IMR-90 (cell line): ENCODE data around the gene VSX2. TPM values are rescaled to one million over a fixed set of nuclear protein-coding genes. Genes with fewer than 3 reads are reported as not detected.

Source experiments
- ATAC-seq: fragments of 200-7000 bp; cut with Tn5 transposase; 2 replicates; pipeline ENCODE4 v1.9.1; 2020; ENCODE audit warnings: low read depth, mild to moderate bottlenecking, moderate library complexity
- BruUV-seq: library from RNA; stranded (reverse); fragments of 400-500 nt; replicated peaks from 2 replicates; lab custom pipeline; 2021; lab: Mats Ljungman, UMichigan
- CTCF ChIA-PET: fragments of 300-600 bp; formaldehyde crosslinking; extraction: SDS; loops from one replicate; lab custom pipeline; 2021; ENCODE audit warnings: antibody characterized with exemption; lab: Yijun Ruan, JAX
- POLR2A ChIA-PET: fragments of 300-600 bp; sonication (Branson Sonifier 250); formaldehyde crosslinking; loops from one replicate; lab custom pipeline; 2022; ENCODE audit warnings: antibody characterized with exemption; ENCODE audit not compliant: unreplicated experiment; lab: Charles Lee
- DNase-seq: peaks from one replicate; pipeline ENCODE4 v3.0.0; 2013
- H2AFZ ChIP-seq: replicated peaks from 2 replicates; pipeline ENCODE3; 2013; ENCODE audit warnings: low read length, mild to moderate bottlenecking; ENCODE audit not compliant: poor library complexity
- H2AK5ac ChIP-seq: 2 replicates; pipeline ENCODE4 v1.6.1; 2013; ENCODE audit warnings: low read depth, low read length, inconsistent platforms
- H2AK9ac ChIP-seq: replicated peaks from 2 replicates; pipeline ENCODE3; 2013; ENCODE audit warnings: mild to moderate bottlenecking, low read depth, low read length, moderate library complexity; ENCODE audit not compliant: poor library complexity
- H2BK120ac ChIP-seq: 2 replicates; pipeline ENCODE4 v1.6.1; 2013; ENCODE audit warnings: low read depth, low read length, inconsistent platforms
- H2BK15ac ChIP-seq: 3 replicates; pipeline ENCODE4 v1.6.1; 2013; ENCODE audit warnings: low read depth, low read length, inconsistent platforms
- H2BK20ac ChIP-seq: 2 replicates; pipeline ENCODE4 v1.6.1; 2013; ENCODE audit warnings: low read depth, mild to moderate bottlenecking, inconsistent platforms, low read length, moderate library complexity
- H2BK5ac ChIP-seq: 2 replicates; pipeline ENCODE4 v1.6.1; 2013; ENCODE audit warnings: mild to moderate bottlenecking, low read depth, low read length, inconsistent platforms; ENCODE audit not compliant: poor library complexity, severe bottlenecking
- H3K14ac ChIP-seq: replicated peaks from 2 replicates; pipeline ENCODE4 v1.6.1; 2013; ENCODE audit warnings: low read depth, low read length, inconsistent platforms
- H3K18ac ChIP-seq: 2 replicates; pipeline ENCODE4 v1.6.1; 2013; ENCODE audit warnings: low read depth, low read length, control low read depth
- H3K23ac ChIP-seq: 2 replicates; pipeline ENCODE4 v1.6.1; 2013; ENCODE audit warnings: low read depth, low read length, inconsistent platforms
- H3K27ac ChIP-seq: 2 replicates; pipeline ENCODE4 v1.5.1; 2013; ENCODE audit warnings: mild to moderate bottlenecking, control low read depth, low read length; ENCODE audit not compliant: insufficient read depth
- H3K27me3 ChIP-seq: 2 replicates; pipeline ENCODE4 v1.6.1; 2013; ENCODE audit warnings: low read length; ENCODE audit not compliant: control insufficient read depth, insufficient read depth
- H3K36me3 ChIP-seq: 2 replicates; pipeline ENCODE4 v1.6.1; 2013; ENCODE audit warnings: low read length, mixed read lengths; ENCODE audit not compliant: control insufficient read depth, insufficient read depth
- H3K4ac ChIP-seq: 2 replicates; pipeline ENCODE4 v1.6.1; 2013; ENCODE audit warnings: low read depth, low read length, inconsistent platforms
- H3K4me1 ChIP-seq: 2 replicates; pipeline ENCODE4 v1.6.1; 2013; ENCODE audit warnings: low read length, mixed read lengths; ENCODE audit not compliant: control insufficient read depth, insufficient read depth
- H3K4me2 ChIP-seq: 2 replicates; pipeline ENCODE4 v1.6.1; 2013; ENCODE audit warnings: low read depth, mild to moderate bottlenecking, control low read depth, low read length, moderate library complexity
- H3K4me3 ChIP-seq: 2 replicates; pipeline ENCODE4 v1.5.1; 2013; ENCODE audit warnings: low read depth, mild to moderate bottlenecking, control low read depth, low read length, moderate library complexity; ENCODE audit not compliant: insufficient read depth
- H3K56ac ChIP-seq: 2 replicates; pipeline ENCODE4 v1.6.1; 2013; ENCODE audit warnings: low read length, inconsistent platforms; ENCODE audit not compliant: insufficient read depth; ENCODE audit errors: extremely low read depth
- H3K79me1 ChIP-seq, 2 experiments: 2 replicates each; pipeline ENCODE4 v1.6.1; 2013; ENCODE audit warnings: low read length in 2 of 2, inconsistent platforms in 1 of 2, low read depth in 1 of 2
- H3K9ac ChIP-seq: 2 replicates; pipeline ENCODE4 v1.6.1; 2013; ENCODE audit warnings: low read depth, low read length, control low read depth
- H3K9me1 ChIP-seq: 2 replicates; pipeline ENCODE4 v1.6.1; 2013; ENCODE audit warnings: low read length, inconsistent platforms; ENCODE audit not compliant: insufficient read depth
- H3K9me3 ChIP-seq: 2 replicates; pipeline ENCODE4 v1.6.1; 2013; ENCODE audit warnings: low read length; ENCODE audit not compliant: control insufficient read depth, insufficient read depth
- H4K20me1 ChIP-seq: 2 replicates; pipeline ENCODE4 v1.6.1; 2013; ENCODE audit warnings: low read length, inconsistent platforms; ENCODE audit not compliant: insufficient read depth
- H4K5ac ChIP-seq: 2 replicates; pipeline ENCODE4 v1.6.1; 2013; ENCODE audit warnings: mild to moderate bottlenecking, low read depth, low read length, control low read depth
- H4K8ac ChIP-seq, 2 experiments: 2 replicates each; pipeline ENCODE4 v1.6.1; 2013; ENCODE audit warnings: low read depth in 2 of 2, low read length in 2 of 2, control low read depth in 1 of 2, inconsistent platforms in 1 of 2
- H4K91ac ChIP-seq: 2 replicates; pipeline ENCODE4 v1.6.1; 2013; ENCODE audit warnings: low read depth, low read length, inconsistent platforms; ENCODE audit not compliant: insufficient read depth
- CEBPB ChIP-seq: IDR thresholded peaks from 2 replicates; pipeline ENCODE4 v1.6.1; 2012; ENCODE audit warnings: low read depth, low read length, improper control_type of control experiment
- MAFK ChIP-seq: IDR thresholded peaks from 2 replicates; pipeline ENCODE4 v1.6.1; 2012; ENCODE audit warnings: low read depth, low read length, improper control_type of control experiment
- MAZ ChIP-seq: IDR thresholded peaks from 2 replicates; pipeline ENCODE4 v1.6.1; 2012; ENCODE audit warnings: low read depth, mild to moderate bottlenecking, low read length, improper control_type of control experiment, moderate library complexity, borderline replicate concordance
- MXI1 ChIP-seq: IDR thresholded peaks from 2 replicates; pipeline ENCODE4 v1.6.1; 2012; ENCODE audit warnings: low read depth, mild to moderate bottlenecking, low read length, moderate library complexity, borderline replicate concordance
- NFE2L2 ChIP-seq: fragments of 150-350 bp; IDR thresholded peaks from 2 replicates; pipeline ENCODE4 v1.6.1; 2016; ENCODE audit warnings: low read depth, mild to moderate bottlenecking, low read length
- POLR2A ChIP-seq: IDR thresholded peaks from 2 replicates; pipeline ENCODE4 v1.6.1; 2012; ENCODE audit warnings: mild to moderate bottlenecking, low read depth, low read length
- RAD21 ChIP-seq: IDR thresholded peaks from 2 replicates; pipeline ENCODE4 v1.6.1; 2012; ENCODE audit warnings: low read length, improper control_type of control experiment
- RFX5 ChIP-seq: IDR thresholded peaks from 2 replicates; pipeline ENCODE4 v1.8.0; 2012; ENCODE audit warnings: low read depth, mild to moderate bottlenecking, low read length, moderate library complexity
- SMC3 ChIP-seq: fragments of 150-350 bp; IDR thresholded peaks from 2 replicates; pipeline ENCODE4 v1.6.1; 2016; ENCODE audit warnings: low read depth, mild to moderate bottlenecking, antibody characterized with exemption, low read length, moderate library complexity
- USF2 ChIP-seq: fragments of 150-350 bp; IDR thresholded peaks from 2 replicates; pipeline ENCODE4 v1.6.1; 2017; ENCODE audit warnings: mild to moderate bottlenecking, antibody characterized with exemption, low read length, low read depth
- WGBS, 2 experiments: methylation state at CpG; one replicate each; pipeline versions ENCODE4 v1.1.5 to v1.1.7; 2013; ENCODE audit warnings: missing lambda C conversion rate in 2 of 2; ENCODE audit not compliant: insufficient read length in 1 of 2; ENCODE audit errors: extremely low coverage in 2 of 2; 5-methylcytosine and 5-hydroxymethylcytosine counted together
- dilution Hi-C: fragments of 300-500 bp; cut with HindIII; formaldehyde crosslinking; loops from one replicate; pipeline ENCODE4 v1.14.3; 2018; ENCODE audit warnings: low sequenced_read_pairs; ENCODE audit not compliant: unreplicated experiment
- in situ Hi-C: fragments of 300-500 bp; cut with MboI; formaldehyde crosslinking; loops from 3 replicates; pipeline ENCODE4 v1.14.3; 2019; ENCODE audit warnings: low sequenced_read_pairs, inconsistent platforms, mixed read lengths
- intact Hi-C: fragments of 100-400 bp; cut with micrococcal nuclease; formaldehyde crosslinking; loops from 2 replicates; pipeline ENCODE4 v1.10.0; 2022
- polyA plus RNA-seq, 3 experiments: library from polyadenylated mRNA; depleted of rRNA; stranded (reverse); fragments of >200 nt; gene quantifications; 2 replicates each; pipeline ENCODE4 v1.2.3, GENCODE V29; 2012; ENCODE audit warnings: low replicate concordance in 1 of 3
- total RNA-seq: library from RNA; depleted of rRNA; stranded (reverse); fragments of >200 nt; gene quantifications from 2 replicates; pipeline ENCODE4 v1.2.3, GENCODE V29; 2012

Gene VSX2
- total and polyA plus RNA-seq, 2 of the 4 experiments (the other 2 are of a cell fraction) = not detected

- H2BK120ac ChIP-seq = no peak overlapping the region
- no peak overlapping the region for H3K27ac ChIP-seq
- no peak overlapping the region for H3K18ac ChIP-seq
- no peak overlapping the region for H3K4ac ChIP-seq
- DNase-seq = no peak
- no peak for ATAC-seq
- ChIA-PET CTCF (no interaction called here), POLR2A (no interaction called here)
- peaks cover 6% of the 10 kb centered on the region for H3K27me3 ChIP-seq
- H2AK5ac ChIP-seq = no peak overlapping the region
- H3K9me3 ChIP-seq = no peaks in the 10 kb centered on the region
- TF ChIP-seq USF2 (no peak), RFX5 (no peak), MAFK (no peak), RAD21 (no peak), SMC3 (no peak), MAZ (no peak), POLR2A (no peak), CEBPB (no peak), MXI1 (no peak), NFE2L2 (no peak)
- no peak overlapping the region for H4K8ac ChIP-seq
- no peak overlapping the region for H2BK5ac ChIP-seq
- H3K4me1 ChIP-seq = no peaks in the 10 kb centered on the region
- H3K23ac ChIP-seq = no peak overlapping the region
- H3K4me3 ChIP-seq = no peak overlapping the region
- no peak overlapping the region for H3K56ac ChIP-seq
- H3K9ac ChIP-seq = no peak overlapping the region
- no peak overlapping the region for H2BK20ac ChIP-seq
- no peak overlapping the region for H2BK15ac ChIP-seq
- in situ Hi-C loops = no loop called here
- no peak overlapping the region for H3K14ac ChIP-seq
- H2AFZ ChIP-seq = no peak overlapping the region
- dilution Hi-C loops = no loop called here
- H4K5ac ChIP-seq = no peak overlapping the region
- no peaks in the 10 kb centered on the region for H3K79me1 ChIP-seq
- H3K36me3 ChIP-seq = peaks cover 7% of the 10 kb centered on the region
- H4K20me1 ChIP-seq = no peaks in the 10 kb centered on the region
- no peak overlapping the region for H3K4me2 ChIP-seq
- no peak overlapping the region for H2AK9ac ChIP-seq
- no CpG with 5 or more reads among the region's 6 CpGs for WGBS, 2 experiments
- BruUV-seq = no TSS peak
- intact Hi-C loops = no loop called here
- H3K9me1 ChIP-seq = peaks cover 3% of the 10 kb centered on the region; the same call in 1 of the 2 replicates
- no peak overlapping the region for H4K91ac ChIP-seq
Measured at GRCh38 chr14:74204491-74204890, 34.8 kb upstream of the VSX2 start.
